ENCODE results near the gene PPM1F.
"Not testable (repeated sequence)": the region's sequence is repeated elsewhere in the genome, so short reads cannot be mapped to it uniquely, and the experiment has no call there.

Gene PPM1F

DNA sequence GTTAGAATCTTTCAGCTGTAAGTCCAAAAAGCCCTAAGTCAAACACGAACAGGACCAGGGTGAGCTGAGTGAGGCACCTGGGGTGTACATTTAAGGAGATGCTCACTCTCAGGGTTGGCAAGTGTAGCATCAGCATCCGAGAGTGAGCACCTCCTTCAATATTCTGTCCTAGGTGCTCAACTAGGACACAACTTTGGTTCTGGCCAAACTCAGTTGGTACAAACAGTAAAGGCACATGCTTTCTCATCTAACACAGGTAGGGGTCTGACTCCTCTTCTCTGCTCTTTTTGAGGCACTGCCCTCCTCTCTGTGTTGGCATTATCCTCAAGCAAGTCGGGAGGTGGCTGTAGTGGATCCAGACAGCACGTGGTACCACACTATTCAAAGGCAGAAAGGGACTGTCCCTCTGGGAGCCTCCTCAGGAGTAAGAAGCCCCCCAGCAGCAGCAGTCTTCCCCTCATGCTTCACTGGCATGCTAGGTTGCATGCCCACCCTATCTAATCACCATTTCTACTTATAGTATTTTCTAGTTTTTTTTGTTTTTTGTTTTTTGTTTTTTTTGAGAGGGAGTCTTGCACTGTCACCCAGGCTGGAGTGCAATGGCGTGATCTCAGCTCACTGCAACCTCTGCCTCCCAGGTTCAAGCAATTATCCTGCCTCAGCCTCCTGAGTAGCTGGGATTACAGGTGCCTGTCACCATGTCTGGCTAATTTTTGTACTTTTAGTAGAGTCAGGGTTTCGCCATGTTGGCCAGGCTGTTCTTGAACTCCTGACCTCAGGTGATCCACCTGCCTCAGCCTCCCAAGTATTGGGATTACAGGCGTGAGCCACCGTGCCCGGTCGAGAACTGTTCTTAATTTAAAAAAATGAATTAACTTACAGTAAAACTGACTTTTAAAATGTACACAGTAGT lies 70.6 kb downstream of the PPM1F start:
- CTCF ChIA-PET = no interaction called here
- POLR2A ChIA-PET = no interaction called here
- DNase-seq (ENCODE audit: extremely low spot score) = no peak

GRCh38 chr22:21876486-21877176 lies 76.0 kb downstream of the PPM1F start:
- ChIA-PET CTCF (no interaction called here), POLR2A (no interaction called here)
- no peak for TF ChIP-seq ZNF384 (IDR thresholded peaks at IDR 0.05)
- no peak for TF ChIP-seq NFRKB (IDR thresholded peaks at IDR 0.05)
- TF ChIP-seq FOXA1 (IDR thresholded peaks at IDR 0.05) = no peak
- TF ChIP-seq HDGF (IDR thresholded peaks at IDR 0.05; ENCODE audit: borderline replicate concordance) = no peak
- TF ChIP-seq BHLHE40 (IDR thresholded peaks at IDR 0.05; ENCODE audit: borderline replicate concordance) = no peak
- TF ChIP-seq ARNT (IDR thresholded peaks at IDR 0.05) = no peak
- no peak for TF ChIP-seq LEF1 (IDR thresholded peaks at IDR 0.05; ENCODE audit: borderline replicate concordance)
- TF ChIP-seq SP1 (IDR thresholded peaks at IDR 0.05) = no peak
- no peak for TF ChIP-seq FOXK2 (IDR thresholded peaks at IDR 0.05)
- no peak for TF ChIP-seq TARDBP (IDR thresholded peaks at IDR 0.05)
- TF ChIP-seq FOXM1 (IDR thresholded peaks at IDR 0.05; ENCODE audit: borderline replicate concordance) = no peak
- TF ChIP-seq CTBP1 (IDR thresholded peaks at IDR 0.05; ENCODE audit: borderline replicate concordance) = no peak
- TF ChIP-seq, protein P1, sequence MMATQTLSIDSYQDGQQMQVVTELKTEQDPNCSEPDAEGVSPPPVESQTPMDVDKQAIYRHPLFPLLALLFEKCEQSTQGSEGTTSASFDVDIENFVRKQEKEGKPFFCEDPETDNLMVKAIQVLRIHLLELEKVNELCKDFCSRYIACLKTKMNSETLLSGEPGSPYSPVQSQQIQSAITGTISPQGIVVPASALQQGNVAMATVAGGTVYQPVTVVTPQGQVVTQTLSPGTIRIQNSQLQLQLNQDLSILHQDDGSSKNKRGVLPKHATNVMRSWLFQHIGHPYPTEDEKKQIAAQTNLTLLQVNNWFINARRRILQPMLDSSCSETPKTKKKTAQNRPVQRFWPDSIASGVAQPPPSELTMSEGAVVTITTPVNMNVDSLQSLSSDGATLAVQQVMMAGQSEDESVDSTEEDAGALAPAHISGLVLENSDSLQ (IDR thresholded peaks at IDR 0.05) = no peak
- no peak for TF ChIP-seq L3MBTL2 (conservative IDR thresholded peaks at IDR 0.05)
- TF ChIP-seq SUZ12 (IDR thresholded peaks at IDR 0.05) = no peak
- no peak for DNase-seq (ENCODE audit: extremely low spot score)

More for the DNA sequence above, 70.6 kb downstream of the PPM1F start:
- no peak for TF ChIP-seq BHLHE40 (IDR thresholded peaks at IDR 0.05; ENCODE audit: borderline replicate concordance)
- TF ChIP-seq ARNT (IDR thresholded peaks at IDR 0.05) = no peak
- TF ChIP-seq FOXM1 (IDR thresholded peaks at IDR 0.05; ENCODE audit: borderline replicate concordance) = no peak
- TF ChIP-seq SP1 (IDR thresholded peaks at IDR 0.05) = no peak
- TF ChIP-seq CTBP1 (IDR thresholded peaks at IDR 0.05; ENCODE audit: borderline replicate concordance) = no peak
- TF ChIP-seq ELF4 (IDR thresholded peaks at IDR 0.05) = no peak
- TF ChIP-seq HDGF (IDR thresholded peaks at IDR 0.05; ENCODE audit: borderline replicate concordance) = no peak
- no peak for TF ChIP-seq NFRKB (IDR thresholded peaks at IDR 0.05)
- no peak for TF ChIP-seq ZNF384 (IDR thresholded peaks at IDR 0.05)

DNA sequence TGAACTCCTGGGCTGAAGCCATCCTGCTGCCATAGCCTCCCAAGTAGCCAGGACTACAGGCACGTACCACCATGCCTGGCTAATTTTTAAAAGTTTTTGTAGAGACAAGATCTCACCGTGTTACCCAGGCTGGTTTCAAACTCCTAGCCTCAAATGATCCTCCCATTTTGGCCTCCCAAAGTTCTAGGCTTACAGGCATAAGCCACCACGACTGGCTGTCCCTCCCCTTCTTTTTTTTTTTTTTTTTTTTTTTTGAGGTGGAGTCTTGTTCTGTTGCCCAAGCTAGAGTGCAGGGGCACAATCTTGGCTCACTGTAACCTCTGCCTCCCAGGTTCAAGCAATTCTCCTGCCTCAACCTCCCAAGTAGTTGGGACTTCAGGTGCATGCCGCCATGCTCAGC lies 77.7 kb downstream of the PPM1F start:
- CTCF ChIA-PET; POLR2A ChIA-PET; DNase-seq (ENCODE audit: extremely low spot score): not testable (repeated sequence)

GRCh38 chr22:21873619-21874018 lies 79.0 kb downstream of the PPM1F start:
- no peak for TF ChIP-seq ARNT (IDR thresholded peaks at IDR 0.05)
- no peak for TF ChIP-seq L3MBTL2 (conservative IDR thresholded peaks at IDR 0.05)
- TF ChIP-seq FOXM1 (IDR thresholded peaks at IDR 0.05; ENCODE audit: borderline replicate concordance) = no peak
- TF ChIP-seq NFRKB (IDR thresholded peaks at IDR 0.05) = no peak
- TF ChIP-seq FOXK2 (IDR thresholded peaks at IDR 0.05) = no peak
- TF ChIP-seq SUZ12 (IDR thresholded peaks at IDR 0.05) = no peak
- no peak for TF ChIP-seq ELF4 (IDR thresholded peaks at IDR 0.05)
- DNase-seq (ENCODE audit: extremely low spot score) = no peak
- CTCF ChIA-PET = interaction anchor here (0.6 kb wide), 1 partner anchor 102 kb away, joined by 4 read pairs; no protein-coding TSS in a partner anchor
- POLR2A ChIA-PET = no interaction called here

GRCh38 chr22:21872741-21873140 lies 79.9 kb downstream of the PPM1F start:
- DNase-seq (ENCODE audit: extremely low spot score); POLR2A ChIA-PET; CTCF ChIA-PET: not testable (repeated sequence)
